Measurements from ENCODE around the gene MAPK8IP3.

DNA sequence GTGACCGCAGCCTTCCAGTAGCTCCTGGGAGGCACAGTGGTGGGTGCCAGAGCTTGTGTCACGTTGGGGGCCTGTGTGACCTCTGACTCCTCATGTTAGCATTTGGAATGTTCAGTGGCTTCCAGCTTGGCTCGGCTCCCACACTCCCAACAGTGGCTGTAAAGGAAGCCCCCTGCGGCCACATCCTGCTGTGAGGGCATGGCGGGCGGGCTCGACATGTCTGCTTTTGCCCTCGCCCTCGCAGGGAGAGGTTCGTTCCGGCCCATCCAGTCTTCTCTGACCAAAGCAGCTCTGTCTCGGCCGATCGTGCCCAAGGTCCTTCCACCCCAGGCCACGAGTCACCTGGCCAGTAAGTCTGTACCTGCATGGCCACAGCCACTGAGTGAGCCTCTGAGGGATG lies 40.2 kb upstream of the MAPK8IP3 start:
- TF ChIP-seq, protein P1, sequence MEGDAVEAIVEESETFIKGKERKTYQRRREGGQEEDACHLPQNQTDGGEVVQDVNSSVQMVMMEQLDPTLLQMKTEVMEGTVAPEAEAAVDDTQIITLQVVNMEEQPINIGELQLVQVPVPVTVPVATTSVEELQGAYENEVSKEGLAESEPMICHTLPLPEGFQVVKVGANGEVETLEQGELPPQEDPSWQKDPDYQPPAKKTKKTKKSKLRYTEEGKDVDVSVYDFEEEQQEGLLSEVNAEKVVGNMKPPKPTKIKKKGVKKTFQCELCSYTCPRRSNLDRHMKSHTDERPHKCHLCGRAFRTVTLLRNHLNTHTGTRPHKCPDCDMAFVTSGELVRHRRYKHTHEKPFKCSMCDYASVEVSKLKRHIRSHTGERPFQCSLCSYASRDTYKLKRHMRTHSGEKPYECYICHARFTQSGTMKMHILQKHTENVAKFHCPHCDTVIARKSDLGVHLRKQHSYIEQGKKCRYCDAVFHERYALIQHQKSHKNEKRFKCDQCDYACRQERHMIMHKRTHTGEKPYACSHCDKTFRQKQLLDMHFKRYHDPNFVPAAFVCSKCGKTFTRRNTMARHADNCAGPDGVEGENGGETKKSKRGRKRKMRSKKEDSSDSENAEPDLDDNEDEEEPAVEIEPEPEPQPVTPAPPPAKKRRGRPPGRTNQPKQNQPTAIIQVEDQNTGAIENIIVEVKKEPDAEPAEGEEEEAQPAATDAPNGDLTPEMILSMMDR (IDR thresholded peaks at IDR 0.05; ENCODE audit: borderline replicate concordance, extremely low read depth, low read length, poor library complexity, severe bottlenecking): no peak
- no peak for TF ChIP-seq EZH2 (IDR thresholded peaks at IDR 0.05; ENCODE audit: borderline replicate concordance, low read depth, low read length, severe bottlenecking)

Measured in DND-41 (cell line).